ENCODE measurements around the gene RRP15.

DNA sequence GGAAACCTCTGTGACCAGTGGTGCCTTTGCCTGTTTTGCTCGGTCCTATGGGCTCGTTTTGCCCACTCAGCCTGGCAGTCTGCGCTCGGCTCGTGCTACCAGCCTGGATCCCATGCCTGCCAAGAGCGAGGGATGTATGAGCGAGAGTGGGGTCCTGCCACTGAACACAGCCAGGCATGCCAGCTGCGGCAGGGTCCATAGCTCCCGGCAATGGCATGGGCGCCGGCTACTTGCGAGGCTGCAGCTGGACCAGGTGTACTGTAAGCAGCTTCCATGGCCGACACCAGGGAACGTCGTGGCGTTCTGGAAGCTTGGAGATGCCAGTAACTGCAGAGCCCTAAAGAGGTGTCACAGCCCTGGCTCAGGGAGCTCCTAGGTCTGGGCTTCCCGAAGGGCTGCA lies 37.7 kb downstream of the RRP15 start:
- no peak for TF ChIP-seq POLR2A (IDR thresholded peaks at IDR 0.05; ENCODE audit: low read depth, low read length)
- TF ChIP-seq TAF1 (IDR thresholded peaks at IDR 0.05; ENCODE audit: borderline replicate concordance, low read depth, low read length) = no peak
- TF ChIP-seq POLR2AphosphoS5 (IDR thresholded peaks at IDR 0.05; ENCODE audit: low read depth, low read length) = no peak
